Mammary epithelial cell (primary cell): Measurements from ENCODE around the gene SERPINI1.

ENCODE experiments used
- CTCF ChIP-seq, 2 donors: IDR thresholded peaks in 1 of 2; conservative IDR thresholded peaks in 1 of 2; 2 replicates each; pipeline ENCODE4 v1.5.1; 2011 to 2012; ENCODE audit warnings: inconsistent platforms in 2 of 2, low read length in 2 of 2, mild to moderate bottlenecking in 2 of 2, control low read depth in 1 of 2, low read depth in 1 of 2; ENCODE audit not compliant: insufficient read depth in 1 of 2; ENCODE audit errors: extremely low read depth in 1 of 2
- EZH2 ChIP-seq: IDR thresholded peaks from 2 replicates; pipeline ENCODE4 v1.6.1; 2012; ENCODE audit warnings: low read length, inconsistent platforms, borderline replicate concordance

GRCh38 chr3:167863811-167864551 lies 128.5 kb downstream of the SERPINI1 start:
- TF ChIP-seq CTCF (conservative IDR thresholded peaks at IDR 0.05 in 1 of 2, IDR thresholded peaks at IDR 0.05 in 1 of 2; ENCODE audit: extremely low read depth in 1 of 2, insufficient read depth in 1 of 2, low read depth in 1 of 2, low read length in 2 of 2) (no peak), EZH2 (no peak)
